GM21786 (cell line): ENCODE measurements around the gene M1AP.

Source experiments
- ATAC-seq: cut with Tn5 transposase; IDR thresholded peaks from one replicate; pipeline ENCODE4 v1.9.1; 2021; ENCODE audit not compliant: unreplicated experiment

The M1AP gene

GRCh38 chr2:74599676-74600075 is 48.5 kb downstream of the M1AP start:
- no peak for ATAC-seq

DNA sequence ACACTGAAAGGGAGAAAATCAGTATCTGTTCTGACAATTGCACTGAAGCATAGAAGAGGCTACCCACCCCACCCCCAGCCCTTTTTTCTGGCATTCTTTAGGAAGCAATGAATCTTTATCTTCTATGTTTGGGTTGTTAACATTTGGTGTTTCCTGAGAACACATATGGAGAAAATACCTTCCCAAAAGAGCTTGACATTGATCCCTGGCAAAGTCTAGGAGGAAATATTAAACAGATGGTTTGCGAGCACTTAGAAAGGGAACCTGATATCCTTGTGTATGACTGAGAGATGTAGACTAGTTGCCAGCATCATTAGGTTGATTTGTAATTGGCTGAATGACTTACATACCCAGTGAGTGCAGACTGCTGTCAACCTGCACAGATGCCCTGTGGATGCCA is 50.7 kb downstream of the M1AP start:
- ATAC-seq: no peak

- no peak for ATAC-seq
These were observed 51.5 kb downstream of the M1AP start for GRCh38 chr2:74596584-74596983.

DNA sequence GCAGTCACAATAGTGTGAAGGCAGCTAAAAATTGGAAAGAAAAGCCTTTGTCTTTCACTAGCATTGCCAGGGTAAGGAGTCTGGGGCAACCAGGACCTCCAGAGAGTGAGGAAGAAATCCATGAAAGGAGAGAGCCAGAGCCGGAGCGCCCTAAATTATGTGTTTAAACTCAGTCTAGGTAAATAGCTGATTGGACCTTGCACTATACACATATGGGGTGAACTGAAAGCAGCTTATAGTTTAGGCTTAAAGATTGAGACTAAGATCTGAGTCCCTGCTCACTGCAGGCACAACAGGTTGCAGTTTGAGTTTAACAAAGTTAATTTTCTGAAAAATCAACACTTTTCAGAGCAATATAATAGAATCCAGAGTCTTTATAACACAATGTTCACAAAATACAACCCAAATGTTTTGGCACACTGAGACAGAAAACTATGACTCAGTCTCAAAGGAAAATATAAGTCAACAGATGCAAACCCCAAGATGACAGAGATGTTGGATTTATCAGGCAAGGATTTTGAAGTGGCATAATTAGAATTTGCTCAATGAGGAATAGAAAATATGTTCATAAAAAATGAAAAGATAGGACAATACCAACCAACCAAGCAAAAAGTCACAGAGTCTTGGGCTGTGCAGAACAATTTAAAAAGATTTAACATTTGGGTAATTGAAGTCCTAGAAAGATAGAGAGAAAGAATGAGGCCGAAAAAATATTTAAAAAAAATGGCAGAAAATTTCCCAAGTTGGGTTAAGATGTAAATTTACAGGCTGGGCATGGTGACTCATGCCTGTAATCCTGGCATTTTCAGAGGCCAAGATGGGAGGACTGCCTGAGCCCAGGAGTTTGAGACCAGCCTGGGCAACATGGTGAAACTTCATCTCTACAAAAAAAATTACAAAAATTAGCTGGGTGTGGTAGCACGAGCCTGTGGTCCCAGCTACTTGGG is 54.0 kb downstream of the M1AP start:
- no peak for ATAC-seq

GRCh38 chr2:74588664-74589063 is 59.5 kb downstream of the M1AP start:
- ATAC-seq: no peak

DNA sequence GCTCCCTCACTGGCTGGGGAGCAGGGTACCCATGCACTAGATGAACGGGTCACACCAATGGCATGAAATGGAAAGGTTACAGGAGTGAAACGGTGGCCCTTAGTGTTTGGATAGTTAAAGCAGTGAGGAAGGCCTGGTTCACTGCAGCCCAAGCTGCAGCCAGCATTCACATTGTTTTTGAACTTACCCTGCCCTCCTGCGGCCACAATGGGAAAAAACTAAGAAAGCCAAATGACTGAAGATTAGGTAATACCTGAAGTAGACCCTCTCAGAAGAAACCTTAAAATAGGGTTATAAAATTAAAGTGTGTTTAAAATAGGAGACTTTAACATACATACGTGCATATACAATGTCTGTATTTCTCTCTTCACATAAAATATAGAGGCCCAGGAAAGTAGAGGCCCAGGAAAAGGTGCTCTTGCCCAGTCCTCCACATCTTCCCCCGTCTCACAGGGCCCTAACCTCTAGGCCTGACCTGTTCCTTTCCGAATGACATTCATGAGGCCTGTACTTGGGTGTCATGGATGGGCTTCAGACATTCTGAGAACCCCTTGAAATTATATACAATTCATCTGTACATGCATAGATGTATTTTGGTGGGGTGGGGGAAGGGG is 60.4 kb downstream of the M1AP start:
- ATAC-seq: peak; percentile 77

GRCh38 chr2:74585406-74586185 is 62.5 kb downstream of the M1AP start:
- peak; percentile 37 for ATAC-seq

- peak; percentile 48 for ATAC-seq
These were observed 64.0 kb downstream of the M1AP start for GRCh38 chr2:74584088-74584645.

GRCh38 chr2:74583504-74583903 is 64.6 kb downstream of the M1AP start:
- no peak for ATAC-seq

GRCh38 chr2:74582184-74582583 is 65.9 kb downstream of the M1AP start:
- no peak for ATAC-seq

- no peak for ATAC-seq
These were observed 66.7 kb downstream of the M1AP start for GRCh38 chr2:74581463-74581862.

DNA sequence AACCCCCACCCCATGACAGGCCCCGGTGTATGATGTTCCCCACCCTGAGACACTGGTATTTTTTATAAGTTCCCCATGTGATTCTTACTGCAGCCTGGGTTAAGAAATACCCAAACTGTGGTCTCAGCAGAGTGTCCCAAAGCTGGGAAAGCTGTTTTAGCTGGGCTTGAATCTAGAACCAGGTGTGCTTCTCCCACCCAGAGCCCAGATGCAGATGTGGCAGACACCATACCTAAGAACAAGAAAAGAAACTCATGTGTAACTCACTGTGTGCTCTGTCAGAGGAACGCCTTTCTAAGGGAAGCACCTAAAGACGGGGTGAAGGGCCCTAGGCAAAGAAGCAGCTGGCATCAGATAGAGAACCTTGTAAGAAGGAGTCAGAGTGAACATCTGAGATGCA is 69.7 kb downstream of the M1AP start:
- peak; percentile 63 for ATAC-seq

GRCh38 chr2:74577448-74577847 is 70.7 kb downstream of the M1AP start:
- ATAC-seq: no peak

- no peak for ATAC-seq
These were observed 71.3 kb downstream of the M1AP start for GRCh38 chr2:74576863-74577229.

GRCh38 chr2:74576211-74576862 is 71.8 kb downstream of the M1AP start:
- no peak for ATAC-seq

- ATAC-seq: no peak
These were observed 72.8 kb downstream of the M1AP start for GRCh38 chr2:74575320-74575719.

GRCh38 chr2:74573747-74574562 is 74.2 kb downstream of the M1AP start:
- peak; percentile 37 for ATAC-seq

DNA sequence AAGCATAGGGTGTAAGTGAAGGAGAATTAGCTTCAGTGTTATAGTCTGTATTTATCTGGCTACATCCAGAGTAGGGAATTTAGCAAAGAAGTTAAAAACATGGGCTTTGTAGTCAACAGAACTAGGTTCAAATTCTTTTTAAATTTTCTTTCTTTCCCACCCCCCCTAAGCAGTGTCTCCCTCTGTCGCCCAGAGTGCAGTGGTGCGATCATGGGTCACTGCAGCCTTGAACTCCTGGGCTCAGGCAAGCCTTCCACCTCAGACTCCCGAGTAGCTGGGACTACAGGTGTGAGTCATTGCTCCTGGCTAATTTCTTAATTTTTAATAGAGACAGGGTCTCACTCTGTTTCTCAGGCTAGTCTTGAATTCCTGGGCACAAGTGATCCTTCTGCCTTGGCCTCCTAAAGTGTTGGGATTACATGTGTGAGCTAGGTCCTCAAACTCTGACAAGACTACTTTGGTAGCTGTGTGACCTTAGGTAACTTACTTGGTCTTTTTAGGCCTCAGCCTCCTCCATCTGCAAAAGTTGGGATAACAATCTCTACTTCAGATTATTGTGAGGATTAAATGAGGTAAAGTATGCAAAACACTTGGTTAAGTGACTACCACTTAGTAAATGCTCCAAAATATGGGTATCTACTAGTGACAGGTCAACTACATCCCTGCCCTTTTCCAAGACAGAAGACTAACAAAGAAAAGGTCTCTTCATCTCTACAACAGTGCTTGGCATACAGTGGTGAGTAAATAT is 75.8 kb downstream of the M1AP start:
- no peak for ATAC-seq

- peak; percentile 62 for ATAC-seq
These were observed 77.1 kb downstream of the M1AP start for GRCh38 chr2:74571058-74571457.
